Neural cell (in vitro differentiated cells): ENCODE data around the gene IPO11. TPM values are rescaled to one million over a fixed set of nuclear protein-coding genes. Genes with fewer than 3 reads are reported as not detected.

ENCODE experiments used
- H2AFZ ChIP-seq: fragments of 200-600, 300-800 bp; sonication (generic), shearing (Covaris generic); 2 replicates; pipeline ENCODE4 v1.6.0; 2014; ENCODE audit warnings: low read depth, mild to moderate bottlenecking, antibody characterized with exemption, low read length, moderate library complexity
- H3F3A ChIP-seq: fragments of 200-600 bp; shearing (Covaris generic); 2 replicates; pipeline ENCODE4 v1.6.1; 2016; ENCODE audit warnings: mild to moderate bottlenecking, moderate library complexity, mixed read lengths, antibody characterized with exemption, low read length; ENCODE audit not compliant: insufficient read depth, poor library complexity, severe bottlenecking
- H3K27ac ChIP-seq: fragments of 200-600, 300-800 bp; sonication (generic), shearing (Covaris generic); 2 replicates; pipeline ENCODE4 v1.5.1; 2014; ENCODE audit warnings: mild to moderate bottlenecking, low read length, moderate library complexity
- H3K27me3 ChIP-seq: fragments of 300-800, 200-600 bp; sonication (generic), shearing (Covaris generic); 2 replicates; pipeline ENCODE4 v1.6.0; 2014; ENCODE audit warnings: mild to moderate bottlenecking, low read depth, low read length, moderate library complexity; ENCODE audit not compliant: insufficient read depth
- H3K36me3 ChIP-seq: fragments of 300-800, 200-600 bp; sonication (generic), shearing (Covaris generic); 2 replicates; pipeline ENCODE4 v1.5.1; 2014; ENCODE audit warnings: mild to moderate bottlenecking, antibody characterized with exemption, low read length, moderate library complexity; ENCODE audit not compliant: insufficient read depth
- H3K4me2 ChIP-seq: fragments of 300-800, 200-600 bp; sonication (generic), shearing (Covaris generic); 2 replicates; pipeline ENCODE4 v1.6.0; 2014; ENCODE audit warnings: mild to moderate bottlenecking, low read length
- H3K4me3 ChIP-seq: fragments of 300-800, 200-600 bp; sonication (generic), shearing (Covaris generic); 2 replicates; pipeline ENCODE4 v1.5.1; 2014; ENCODE audit warnings: mild to moderate bottlenecking, low read length, moderate library complexity
- H3K79me2 ChIP-seq: fragments of 200-600 bp; shearing (Covaris generic); replicated peaks from 2 replicates; pipeline ENCODE4 v1.6.0; 2014; ENCODE audit warnings: mild to moderate bottlenecking, low read length, moderate library complexity; ENCODE audit not compliant: insufficient read depth
- H3K9ac ChIP-seq: fragments of 300-800, 200-600 bp; sonication (generic), shearing (Covaris generic); 2 replicates; pipeline ENCODE4 v1.6.1; 2016; ENCODE audit warnings: mild to moderate bottlenecking, low read length, mixed read lengths
- H3K9me2 ChIP-seq: fragments of 200-600 bp; shearing (Covaris generic); 2 replicates; pipeline ENCODE4 v1.6.1; 2016; ENCODE audit warnings: mild to moderate bottlenecking, low read length, mixed read lengths; ENCODE audit not compliant: insufficient read depth
- H3K9me3 ChIP-seq: fragments of 200-600, 300-800 bp; sonication (generic), shearing (Covaris generic); 2 replicates; pipeline ENCODE4 v1.6.1; 2016; ENCODE audit warnings: mild to moderate bottlenecking, mixed run types, low read length, moderate library complexity, mixed read lengths
- H4K20me1 ChIP-seq: fragments of 200-600 bp; shearing (Covaris generic); 2 replicates; pipeline ENCODE4 v1.6.1; 2016; ENCODE audit warnings: mild to moderate bottlenecking, mixed run types; ENCODE audit not compliant: insufficient read depth
- EP300 ChIP-seq: fragments of 450-650 bp; conservative IDR thresholded peaks from 2 replicates; pipeline ENCODE4 v1.6.1; 2014; ENCODE audit warnings: antibody characterized with exemption, mild to moderate bottlenecking, moderate library complexity; ENCODE audit not compliant: poor library complexity, severe bottlenecking
- EZH2 ChIP-seq: fragments of 200-600, 300-800 bp; shearing (Covaris generic), sonication (generic); IDR thresholded peaks from 2 replicates; pipeline ENCODE4 v1.6.1; 2014; ENCODE audit warnings: antibody characterized with exemption, low read length, borderline replicate concordance, mild to moderate bottlenecking; ENCODE audit not compliant: insufficient read depth, poor library complexity, severe bottlenecking
- MXI1 ChIP-seq: fragments of 450-650 bp; conservative IDR thresholded peaks from 2 replicates; pipeline ENCODE4 v1.6.1; 2014; ENCODE audit warnings: antibody characterized with exemption, mild to moderate bottlenecking; ENCODE audit not compliant: poor library complexity, severe bottlenecking
- POLR2AphosphoS5 ChIP-seq: IDR thresholded peaks from 2 replicates; pipeline ENCODE4 v1.6.1; 2012
- RAD21 ChIP-seq: fragments of 450-650 bp; conservative IDR thresholded peaks from 2 replicates; pipeline ENCODE4 v1.6.1; 2014; ENCODE audit warnings: antibody characterized with exemption, mild to moderate bottlenecking, moderate library complexity
- SMC3 ChIP-seq: fragments of 450-650 bp; conservative IDR thresholded peaks from 2 replicates; pipeline ENCODE4 v1.6.1; 2014; ENCODE audit warnings: antibody characterized with exemption, mild to moderate bottlenecking, moderate library complexity; ENCODE audit not compliant: poor library complexity
- TAF1 ChIP-seq: IDR thresholded peaks from 2 replicates; pipeline ENCODE4 v1.6.1; 2012; ENCODE audit warnings: low read depth
- polyA plus RNA-seq: library from polyadenylated mRNA; depleted of rRNA; stranded (reverse); fragments of >200 nt; gene quantifications from 2 replicates; pipeline ENCODE4 v1.2.3, GENCODE V29; 2014
- TF ChIP-seq, protein P1 (sequence below): fragments of 450-650 bp; IDR thresholded peaks from 2 replicates; pipeline ENCODE4 v1.5.1; 2014; ENCODE audit warnings: antibody characterized with exemption, mild to moderate bottlenecking, moderate library complexity; ENCODE audit not compliant: poor library complexity, severe bottlenecking
- TF ChIP-seq, protein P2 (sequence below): IDR thresholded peaks from 2 replicates; pipeline ENCODE4 v1.6.1; 2012; ENCODE audit warnings: borderline replicate concordance

Gene IPO11
- polyA plus RNA-seq, 1 donor from 2014 or later, result 12.5 TPM

DNA sequence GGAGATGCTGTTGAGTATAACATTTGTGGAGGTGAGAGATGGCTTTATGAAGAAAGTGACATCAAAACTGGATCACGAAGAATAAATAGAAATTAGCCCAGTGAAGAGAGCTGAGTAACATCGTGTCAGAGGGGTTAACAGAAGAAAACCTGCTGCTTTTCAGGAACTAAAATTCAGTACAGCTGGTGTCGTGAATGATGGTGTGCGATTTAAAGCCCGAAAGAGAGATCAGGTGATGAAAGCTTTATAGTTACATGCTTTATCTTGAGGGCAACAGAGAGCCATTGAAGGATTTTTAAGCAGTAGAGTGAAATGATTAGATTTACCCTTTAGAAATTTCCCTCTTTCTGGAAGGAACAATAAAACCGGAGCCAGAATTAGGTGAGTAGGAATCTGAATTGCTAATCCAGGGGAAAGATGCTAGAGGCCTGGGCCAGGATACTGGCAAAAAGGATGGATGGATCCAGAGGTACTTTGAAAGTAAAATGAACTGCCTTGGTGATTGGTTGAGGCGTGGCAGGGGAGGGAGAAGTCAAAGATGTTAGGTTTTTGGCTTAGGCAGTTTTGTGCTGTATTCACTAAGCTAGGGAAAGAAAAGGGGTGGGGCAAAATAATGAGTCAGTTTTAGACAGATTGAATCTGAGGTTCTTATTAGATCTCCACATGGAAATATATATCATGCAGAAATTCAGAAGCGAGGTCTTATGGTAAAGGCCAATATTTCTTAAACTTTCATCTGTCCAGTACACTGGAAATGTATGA is 169.5 kb downstream of the IPO11 start:
- no peak overlapping the region for H3K9ac ChIP-seq
- H3K27me3 ChIP-seq, result no peaks in the 10 kb centered on the region
- H3K4me2 ChIP-seq, result no peak overlapping the region
- H4K20me1 ChIP-seq, result no peaks in the 10 kb centered on the region
- TF ChIP-seq SMC3, result no peak
- no peak for TF ChIP-seq RAD21
- TF ChIP-seq, protein P1, sequence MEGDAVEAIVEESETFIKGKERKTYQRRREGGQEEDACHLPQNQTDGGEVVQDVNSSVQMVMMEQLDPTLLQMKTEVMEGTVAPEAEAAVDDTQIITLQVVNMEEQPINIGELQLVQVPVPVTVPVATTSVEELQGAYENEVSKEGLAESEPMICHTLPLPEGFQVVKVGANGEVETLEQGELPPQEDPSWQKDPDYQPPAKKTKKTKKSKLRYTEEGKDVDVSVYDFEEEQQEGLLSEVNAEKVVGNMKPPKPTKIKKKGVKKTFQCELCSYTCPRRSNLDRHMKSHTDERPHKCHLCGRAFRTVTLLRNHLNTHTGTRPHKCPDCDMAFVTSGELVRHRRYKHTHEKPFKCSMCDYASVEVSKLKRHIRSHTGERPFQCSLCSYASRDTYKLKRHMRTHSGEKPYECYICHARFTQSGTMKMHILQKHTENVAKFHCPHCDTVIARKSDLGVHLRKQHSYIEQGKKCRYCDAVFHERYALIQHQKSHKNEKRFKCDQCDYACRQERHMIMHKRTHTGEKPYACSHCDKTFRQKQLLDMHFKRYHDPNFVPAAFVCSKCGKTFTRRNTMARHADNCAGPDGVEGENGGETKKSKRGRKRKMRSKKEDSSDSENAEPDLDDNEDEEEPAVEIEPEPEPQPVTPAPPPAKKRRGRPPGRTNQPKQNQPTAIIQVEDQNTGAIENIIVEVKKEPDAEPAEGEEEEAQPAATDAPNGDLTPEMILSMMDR, result no peak
- TF ChIP-seq POLR2AphosphoS5, result no peak
- TF ChIP-seq EZH2, result no peak
- TF ChIP-seq, protein P2, sequence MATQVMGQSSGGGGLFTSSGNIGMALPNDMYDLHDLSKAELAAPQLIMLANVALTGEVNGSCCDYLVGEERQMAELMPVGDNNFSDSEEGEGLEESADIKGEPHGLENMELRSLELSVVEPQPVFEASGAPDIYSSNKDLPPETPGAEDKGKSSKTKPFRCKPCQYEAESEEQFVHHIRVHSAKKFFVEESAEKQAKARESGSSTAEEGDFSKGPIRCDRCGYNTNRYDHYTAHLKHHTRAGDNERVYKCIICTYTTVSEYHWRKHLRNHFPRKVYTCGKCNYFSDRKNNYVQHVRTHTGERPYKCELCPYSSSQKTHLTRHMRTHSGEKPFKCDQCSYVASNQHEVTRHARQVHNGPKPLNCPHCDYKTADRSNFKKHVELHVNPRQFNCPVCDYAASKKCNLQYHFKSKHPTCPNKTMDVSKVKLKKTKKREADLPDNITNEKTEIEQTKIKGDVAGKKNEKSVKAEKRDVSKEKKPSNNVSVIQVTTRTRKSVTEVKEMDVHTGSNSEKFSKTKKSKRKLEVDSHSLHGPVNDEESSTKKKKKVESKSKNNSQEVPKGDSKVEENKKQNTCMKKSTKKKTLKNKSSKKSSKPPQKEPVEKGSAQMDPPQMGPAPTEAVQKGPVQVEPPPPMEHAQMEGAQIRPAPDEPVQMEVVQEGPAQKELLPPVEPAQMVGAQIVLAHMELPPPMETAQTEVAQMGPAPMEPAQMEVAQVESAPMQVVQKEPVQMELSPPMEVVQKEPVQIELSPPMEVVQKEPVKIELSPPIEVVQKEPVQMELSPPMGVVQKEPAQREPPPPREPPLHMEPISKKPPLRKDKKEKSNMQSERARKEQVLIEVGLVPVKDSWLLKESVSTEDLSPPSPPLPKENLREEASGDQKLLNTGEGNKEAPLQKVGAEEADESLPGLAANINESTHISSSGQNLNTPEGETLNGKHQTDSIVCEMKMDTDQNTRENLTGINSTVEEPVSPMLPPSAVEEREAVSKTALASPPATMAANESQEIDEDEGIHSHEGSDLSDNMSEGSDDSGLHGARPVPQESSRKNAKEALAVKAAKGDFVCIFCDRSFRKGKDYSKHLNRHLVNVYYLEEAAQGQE, result no peak
- no peak for TF ChIP-seq TAF1
- no peak for TF ChIP-seq EP300
- no peak for TF ChIP-seq MXI1
- no peak overlapping the region for H2AFZ ChIP-seq
- H3F3A ChIP-seq, result no peaks in the 10 kb centered on the region
- H3K27ac ChIP-seq, result no peak overlapping the region
- no peaks in the 10 kb centered on the region for H3K9me2 ChIP-seq
- H3K9me3 ChIP-seq, result no peaks in the 10 kb centered on the region
- H3K36me3 ChIP-seq, result no peaks in the 10 kb centered on the region
- no peaks in the 10 kb centered on the region for H3K79me2 ChIP-seq
- no peak overlapping the region for H3K4me3 ChIP-seq

DNA sequence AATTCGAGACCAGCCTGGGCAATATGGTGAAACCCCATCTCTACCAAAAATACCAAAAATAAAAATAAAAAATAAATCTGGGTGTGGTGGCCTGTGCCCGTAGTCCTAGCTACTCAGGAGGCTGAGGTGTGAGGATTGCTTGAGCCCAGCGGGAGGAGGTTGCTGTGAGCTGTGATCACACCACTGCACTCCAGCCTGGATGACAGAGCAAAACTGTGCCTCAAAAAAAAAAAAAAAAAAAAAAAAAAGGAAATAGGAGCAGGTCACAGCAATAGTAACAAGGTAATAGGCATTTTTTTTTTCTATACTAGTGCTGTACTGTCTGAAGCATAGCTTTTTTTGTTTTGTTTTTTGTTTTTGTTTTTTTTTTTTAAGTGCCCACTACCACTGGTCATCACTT is 171.8 kb downstream of the IPO11 start:
- no peak overlapping the region for H3K4me2 ChIP-seq
- H4K20me1 ChIP-seq, result no peaks in the 10 kb centered on the region
- no peak overlapping the region for H3K9ac ChIP-seq
- no peaks in the 10 kb centered on the region for H3F3A ChIP-seq
- no peaks in the 10 kb centered on the region for H3K9me2 ChIP-seq
- H3K79me2 ChIP-seq, result no peaks in the 10 kb centered on the region
- no peaks in the 10 kb centered on the region for H3K9me3 ChIP-seq
- H3K4me3 ChIP-seq, result no peak overlapping the region
- H3K36me3 ChIP-seq, result no peaks in the 10 kb centered on the region
- no peak overlapping the region for H3K27ac ChIP-seq
- H3K27me3 ChIP-seq, result no peaks in the 10 kb centered on the region
- TF ChIP-seq TAF1 (no peak), EP300 (no peak), RAD21 (no peak), POLR2AphosphoS5 (no peak), SMC3 (no peak), EZH2 (no peak), MXI1 (no peak)
- TF ChIP-seq, protein P1, result no peak
- TF ChIP-seq, protein P2, result no peak
- H2AFZ ChIP-seq, result no peak overlapping the region
